Subcutaneous adipose tissue (tissue), 4 donors: Measurements from ENCODE around the gene CPM. TPM values are rescaled to one million over a fixed set of nuclear protein-coding genes. Genes with fewer than 3 reads are reported as not detected.

Experiments used
- small RNA-seq: library from RNA; depleted of rRNA; stranded (forward); fragments of <200 nt; gene quantifications from one replicate; pipeline ENCODE3, GENCODE V24; 2016
- total RNA-seq, 4 donors: library from RNA; depleted of rRNA; stranded (reverse); fragments of >200 nt; gene quantifications; one replicate each; pipeline ENCODE4 v1.1.0, GENCODE V29; 2016
- TF ChIP-seq, protein P1 (sequence below): fragments of 450-650 bp; IDR thresholded peaks from one replicate; pipeline ENCODE4 v1.5.1; 2016; ENCODE audit warnings: low read depth, mild to moderate bottlenecking, control low read depth, antibody characterized with exemption, moderate library complexity

CPM gene
- total RNA-seq, 4 donors from 2014 or later = 886 to 1,559 (median 1,151) TPM

DNA sequence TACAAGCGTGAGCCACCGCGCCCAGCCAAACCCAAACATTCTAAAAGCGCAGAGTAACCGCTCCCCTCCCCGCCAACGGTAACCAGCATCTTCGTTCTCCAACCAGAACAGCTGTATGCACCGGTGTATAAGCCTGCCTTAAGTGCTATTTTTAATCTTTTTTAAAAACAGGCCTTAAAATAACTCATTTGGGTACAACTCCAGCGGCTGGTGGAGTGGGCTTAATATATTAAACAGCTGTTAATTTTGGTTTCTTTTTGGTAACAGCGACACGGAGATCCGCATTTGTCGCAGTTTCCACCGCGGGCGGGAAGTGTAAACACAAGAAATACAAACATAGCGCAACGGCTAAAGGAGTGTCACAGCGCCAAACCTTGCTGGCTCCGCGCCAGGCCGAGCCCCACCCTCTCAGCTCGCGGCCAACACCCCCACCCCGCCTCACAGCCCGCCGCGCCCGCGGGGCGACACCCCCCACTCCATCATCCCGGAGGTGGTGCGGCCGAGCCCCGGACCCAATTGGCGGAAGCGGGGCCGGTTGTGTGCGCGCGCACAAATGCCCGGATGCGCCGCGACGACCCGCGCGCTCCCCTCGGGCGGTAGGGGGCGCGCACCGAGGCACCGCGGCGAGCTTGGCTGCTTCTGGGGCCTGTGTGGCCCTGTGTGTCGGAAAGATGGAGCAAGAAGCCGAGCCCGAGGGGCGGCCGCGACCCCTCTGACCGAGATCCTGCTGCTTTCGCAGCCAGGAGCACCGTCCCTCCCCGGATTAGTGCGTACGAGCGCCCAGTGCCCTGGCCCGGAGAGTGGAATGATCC is 125.2 kb downstream of the CPM start, which contains the start of gene MDM2:
TSS of gene MDM2 (plus strand) at position 602 of the 812 bp plus-strand sequence. CDS start 301 bp downstream, outside the sequence.
- TF ChIP-seq, protein P1, sequence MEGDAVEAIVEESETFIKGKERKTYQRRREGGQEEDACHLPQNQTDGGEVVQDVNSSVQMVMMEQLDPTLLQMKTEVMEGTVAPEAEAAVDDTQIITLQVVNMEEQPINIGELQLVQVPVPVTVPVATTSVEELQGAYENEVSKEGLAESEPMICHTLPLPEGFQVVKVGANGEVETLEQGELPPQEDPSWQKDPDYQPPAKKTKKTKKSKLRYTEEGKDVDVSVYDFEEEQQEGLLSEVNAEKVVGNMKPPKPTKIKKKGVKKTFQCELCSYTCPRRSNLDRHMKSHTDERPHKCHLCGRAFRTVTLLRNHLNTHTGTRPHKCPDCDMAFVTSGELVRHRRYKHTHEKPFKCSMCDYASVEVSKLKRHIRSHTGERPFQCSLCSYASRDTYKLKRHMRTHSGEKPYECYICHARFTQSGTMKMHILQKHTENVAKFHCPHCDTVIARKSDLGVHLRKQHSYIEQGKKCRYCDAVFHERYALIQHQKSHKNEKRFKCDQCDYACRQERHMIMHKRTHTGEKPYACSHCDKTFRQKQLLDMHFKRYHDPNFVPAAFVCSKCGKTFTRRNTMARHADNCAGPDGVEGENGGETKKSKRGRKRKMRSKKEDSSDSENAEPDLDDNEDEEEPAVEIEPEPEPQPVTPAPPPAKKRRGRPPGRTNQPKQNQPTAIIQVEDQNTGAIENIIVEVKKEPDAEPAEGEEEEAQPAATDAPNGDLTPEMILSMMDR = no peak

DNA sequence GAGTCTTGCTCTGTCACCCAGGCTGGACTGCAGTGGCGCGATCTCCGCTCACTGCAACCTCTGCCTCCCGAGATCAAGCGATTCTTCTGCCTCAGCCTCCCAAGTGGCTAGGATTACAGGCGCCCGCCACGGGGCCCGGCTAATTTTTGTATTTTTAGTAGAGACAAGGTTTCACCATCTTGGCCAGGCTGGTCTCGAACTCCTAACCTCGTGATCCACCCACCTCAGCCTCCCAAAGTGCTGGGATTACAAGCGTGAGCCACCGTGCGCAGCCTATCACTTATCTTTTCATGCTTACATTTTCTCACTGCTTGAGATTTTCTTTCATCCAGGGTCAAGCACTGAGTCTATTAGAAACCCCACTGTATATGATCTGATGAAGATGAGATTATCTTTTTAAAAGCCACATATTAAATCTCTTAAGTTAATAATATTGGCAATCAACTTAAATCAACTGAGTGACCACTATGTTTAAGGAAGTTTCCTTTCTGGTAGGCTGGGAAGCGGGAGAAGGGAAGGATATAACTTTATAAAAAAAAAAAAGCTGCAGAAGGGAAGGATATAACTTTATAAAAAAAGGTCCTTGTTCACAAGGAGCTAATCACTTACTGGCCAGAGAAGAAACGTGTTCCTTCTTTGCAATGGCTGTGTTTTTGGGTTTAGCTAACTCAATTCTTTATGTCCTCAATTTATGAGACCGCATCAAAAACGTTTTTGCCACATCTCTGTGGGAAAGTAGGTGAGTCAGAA is 126.3 kb downstream of the CPM start:
- TF ChIP-seq, protein P1 = no peak

DNA sequence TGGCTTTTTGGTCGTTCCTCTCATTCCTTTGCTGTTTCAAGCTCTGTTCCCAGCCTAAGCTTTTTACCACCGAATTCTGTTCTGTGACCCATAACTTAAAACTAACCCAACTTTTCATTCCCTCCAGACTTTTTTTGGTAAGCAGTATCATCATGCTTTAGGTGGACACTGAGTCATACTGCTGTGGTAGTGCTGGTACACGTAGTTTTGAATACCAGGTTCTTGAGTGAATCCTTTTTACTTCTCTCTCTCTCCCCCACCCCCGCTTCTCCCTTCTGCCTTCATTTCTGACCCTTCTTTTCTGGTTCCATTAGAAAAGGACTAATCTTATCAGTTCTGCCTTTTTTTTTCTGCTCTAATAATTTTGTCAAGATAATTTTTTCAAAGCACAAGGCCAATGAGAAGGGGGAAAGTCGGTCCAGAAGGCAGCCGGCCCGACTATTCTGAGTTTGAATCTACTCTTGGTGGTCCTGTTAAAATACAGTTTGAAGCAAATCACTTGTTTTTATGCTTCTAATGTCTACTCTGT is 127.3 kb downstream of the CPM start:
- TF ChIP-seq, protein P1 = no peak

DNA sequence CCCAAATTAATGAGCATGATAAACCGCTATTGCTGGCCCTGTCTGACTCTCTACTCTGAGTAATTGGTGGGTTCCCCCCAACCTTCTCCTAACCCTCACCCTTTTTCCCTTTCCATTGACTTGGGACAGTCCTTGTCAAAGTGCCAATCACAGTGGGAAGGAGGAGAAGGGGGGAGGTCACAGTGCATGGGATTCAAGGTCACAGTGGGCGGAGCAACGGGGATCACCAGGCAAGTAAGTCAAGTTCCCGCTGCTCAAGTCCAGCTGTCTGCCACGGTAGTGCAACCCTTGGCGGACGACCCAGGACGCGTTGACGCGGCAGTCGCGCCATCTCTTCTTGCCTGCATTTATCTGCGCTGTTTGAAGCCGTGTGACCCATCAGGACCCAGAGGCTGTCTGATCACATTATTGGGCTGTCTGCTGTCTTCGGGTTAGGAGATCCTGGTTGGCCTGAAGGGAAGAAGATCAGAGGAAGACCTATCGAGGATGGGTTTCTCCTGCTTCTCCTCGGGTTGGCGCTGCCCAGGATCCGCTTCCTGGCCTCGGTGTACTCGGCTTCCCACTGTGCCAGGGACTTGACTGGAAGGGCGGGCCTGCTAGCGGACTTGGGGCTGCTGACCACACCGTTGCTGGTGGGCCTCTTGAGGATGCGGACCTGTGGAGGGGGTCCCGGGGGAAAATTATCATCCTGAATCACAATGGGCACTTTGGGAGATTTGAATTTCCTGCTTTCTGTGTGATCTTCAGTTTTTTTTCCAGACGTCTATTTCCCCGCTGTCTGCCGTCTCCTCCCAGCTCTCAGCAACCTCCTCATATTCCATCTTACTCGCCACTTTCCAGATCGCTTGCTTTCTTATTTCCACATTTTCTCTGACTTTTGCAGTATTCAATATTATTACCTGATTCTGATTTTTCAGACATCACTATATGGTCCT is 128.0 kb downstream of the CPM start:
- TF ChIP-seq, protein P1 = no peak

DNA sequence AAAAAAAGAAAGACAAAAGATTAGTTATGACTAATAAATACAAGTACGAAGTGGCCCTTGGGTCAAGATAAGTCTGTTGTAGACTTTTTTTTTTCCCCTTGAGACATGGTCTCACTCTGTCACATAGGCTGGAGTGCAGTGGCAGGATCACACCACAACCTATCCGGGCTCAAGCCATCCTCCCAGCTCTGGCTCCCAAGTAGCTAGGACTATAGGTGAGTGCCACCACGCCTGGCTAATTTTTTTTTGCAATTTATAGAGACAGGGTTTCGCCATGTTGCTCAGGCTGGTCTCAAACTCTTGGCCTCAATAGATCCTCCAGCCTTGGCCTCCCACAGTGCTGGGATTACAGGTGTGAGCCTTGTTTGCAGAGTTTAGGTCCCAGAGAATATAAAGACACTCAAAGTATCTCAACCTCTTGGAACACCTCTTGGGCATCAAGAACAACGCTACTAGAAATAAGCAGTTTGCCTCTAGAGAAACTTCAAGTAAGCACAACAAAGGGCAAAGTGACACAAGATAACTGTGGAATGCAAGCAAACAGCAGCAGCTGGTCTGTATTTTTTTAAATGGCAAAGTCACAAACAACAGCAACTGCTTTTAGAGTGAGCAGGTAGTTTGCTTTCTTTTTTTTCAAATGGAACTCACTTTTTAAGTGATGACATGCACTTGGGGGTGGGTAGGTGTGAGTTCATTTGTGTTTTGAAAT is 128.9 kb downstream of the CPM start:
- TF ChIP-seq, protein P1 = no peak

Small RNA genes within 50 kb of the gene (small RNA-seq; reads per million reads assigned to genes)
- gene AC025423.5 (not detected), gene RNU7-4P (not detected)

Other genes with a start within 250 kb of the CPM start
- gene NUP107, start 246.2 kb downstream of the CPM start, total RNA-seq = 10 to 100 TPM; 41.0 to 68.3 (median 51.1) TPM
- gene SLC35E3, start 187.0 kb downstream of the CPM start, total RNA-seq = 10 to 100 TPM in 1 of 4 donors, 1 to 10 TPM in 3; 2.0 to 13.9 (median 5.5) TPM
- gene MDM2, start 125.0 kb downstream of the CPM start, total RNA-seq = 100 to 1,000 TPM in 3 of 4 donors, 10 to 100 TPM in 1; 99.8 to 117 (median 107) TPM